AG08395 (cell line): ENCODE results near the gene GASK1A.

Experiments
- DNase-seq: peaks from one replicate; pipeline ENCODE4 v3.0.0; 2012; ENCODE audit warnings: mixed read lengths, low spot score

GASK1A gene

GRCh38 chr3:43013743-43014155 lies 34.6 kb downstream of the GASK1A start:
- DNase-seq = no peak

DNA sequence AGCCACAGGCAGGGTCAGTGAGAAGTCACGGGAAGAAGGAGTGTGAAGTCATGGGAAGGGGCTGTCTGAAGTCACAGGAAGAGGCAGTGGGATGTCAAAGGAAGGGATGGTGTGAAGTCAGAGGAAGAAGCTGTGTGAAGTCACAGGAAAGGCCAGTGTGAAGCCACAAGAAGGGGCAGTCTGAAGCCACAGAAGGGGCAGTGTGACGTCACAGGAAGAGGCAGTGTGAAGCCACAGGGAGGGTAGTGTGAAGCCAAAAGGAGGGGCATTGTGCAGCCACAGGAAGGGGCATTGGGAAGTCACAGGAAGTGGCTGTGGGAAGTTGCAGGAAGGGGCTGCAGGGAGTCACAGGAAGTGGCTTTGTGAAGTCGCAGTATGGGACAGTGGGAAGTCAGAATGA lies 35.1 kb downstream of the GASK1A start:
- no peak for DNase-seq

DNA sequence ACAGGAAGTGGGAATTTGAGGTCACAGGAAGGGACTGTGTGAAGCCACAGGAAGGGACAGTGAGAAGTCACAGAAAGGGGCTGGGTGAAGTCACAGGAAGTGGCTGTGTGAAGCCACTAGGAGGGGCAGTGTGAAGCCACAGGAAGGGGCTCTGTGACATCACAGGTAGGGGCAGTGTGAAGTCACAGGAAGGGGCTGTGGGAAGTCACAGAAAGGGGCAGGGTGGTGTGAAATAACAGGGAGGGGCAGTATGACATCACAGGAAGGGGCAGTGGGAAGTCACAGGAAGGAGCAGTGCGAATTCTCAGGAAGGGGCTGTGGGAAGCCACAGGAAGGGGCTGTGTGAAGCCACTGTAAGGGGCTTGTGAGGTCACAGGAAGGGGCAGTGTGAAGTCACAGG lies 35.8 kb downstream of the GASK1A start:
- DNase-seq = no peak

DNA sequence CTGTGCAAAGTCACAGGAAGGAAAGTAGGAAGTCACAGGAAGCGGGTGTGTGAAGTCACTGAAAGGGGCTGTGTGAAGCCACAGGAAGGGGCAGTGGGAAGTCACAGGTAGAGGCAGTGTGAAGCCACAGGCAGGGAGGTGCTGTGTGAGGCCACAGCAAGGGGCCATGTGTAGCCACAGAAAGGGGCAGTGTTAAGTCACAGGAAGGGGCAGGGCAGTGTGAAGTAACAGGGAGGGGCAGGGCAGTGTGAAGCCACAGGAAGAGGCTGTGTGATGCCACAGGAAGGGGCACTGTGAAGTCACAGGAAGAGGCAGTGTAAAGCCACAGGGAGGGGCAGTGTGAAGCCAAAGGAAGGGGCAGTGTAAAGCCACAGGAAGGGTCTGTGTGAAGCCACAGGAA lies 36.5 kb downstream of the GASK1A start:
- no peak for DNase-seq

DNA sequence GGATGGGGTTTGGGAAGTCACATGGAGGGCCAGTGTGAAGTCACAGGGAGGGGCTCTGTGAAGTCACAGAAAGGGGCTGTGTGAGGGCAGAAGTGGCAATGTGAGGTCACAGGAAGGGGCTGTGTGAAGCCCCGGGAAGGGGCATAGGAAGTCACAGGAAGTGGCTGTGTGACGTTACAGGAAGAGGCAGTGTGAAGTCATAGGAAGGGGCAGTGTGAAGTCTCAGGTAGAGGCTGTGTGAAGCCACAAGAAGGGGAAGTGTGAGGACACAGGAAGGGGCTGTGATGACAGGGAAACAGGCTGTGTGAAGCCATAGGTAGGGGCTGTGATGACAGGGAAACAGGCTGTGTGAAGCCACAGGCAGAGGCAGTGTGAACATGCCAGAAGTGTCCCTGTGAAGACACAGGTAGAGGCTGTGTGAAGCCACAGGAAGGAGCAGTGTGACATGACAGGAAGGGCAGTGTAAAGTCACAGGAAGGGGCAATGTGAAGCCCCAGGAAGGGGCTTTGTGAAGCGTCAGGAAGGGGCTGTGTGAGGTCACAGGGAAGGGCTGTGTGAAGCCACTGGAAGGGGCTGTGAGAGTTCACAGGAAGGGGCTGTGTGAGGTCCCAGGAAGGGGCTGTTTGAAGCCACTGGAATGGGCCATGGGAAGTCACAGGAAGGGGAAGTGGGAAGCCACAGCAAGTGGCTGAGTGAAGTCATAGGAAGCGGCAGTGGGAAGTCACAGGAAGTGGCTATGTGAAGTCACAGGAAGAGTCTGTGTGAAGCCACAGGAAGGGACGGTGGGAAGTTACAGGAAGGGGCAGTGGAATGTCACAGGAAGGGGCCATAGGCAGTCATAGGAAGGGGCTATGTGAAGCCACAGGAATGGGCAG lies 37.1 kb downstream of the GASK1A start:
- no peak for DNase-seq

DNA sequence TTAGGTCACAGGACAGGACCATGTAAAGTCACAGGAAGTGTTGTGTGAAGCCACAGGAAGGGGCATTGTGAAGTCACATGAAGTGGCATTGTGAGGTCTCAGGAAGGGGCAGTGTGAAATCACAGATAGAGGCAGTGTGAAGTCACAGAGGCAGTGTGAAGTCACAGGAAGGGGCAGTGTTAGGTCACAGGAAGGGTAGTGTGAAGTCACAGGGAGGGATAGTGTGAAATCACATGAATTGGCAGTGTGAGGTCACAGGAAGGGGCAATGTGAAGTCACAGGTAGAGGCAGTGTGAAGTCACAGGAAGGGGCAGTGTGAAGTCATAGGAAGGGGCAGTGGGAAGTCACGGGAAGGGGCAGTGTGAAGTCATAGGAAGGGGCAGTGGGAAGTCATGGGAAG lies 37.9 kb downstream of the GASK1A start:
- DNase-seq = no peak

DNA sequence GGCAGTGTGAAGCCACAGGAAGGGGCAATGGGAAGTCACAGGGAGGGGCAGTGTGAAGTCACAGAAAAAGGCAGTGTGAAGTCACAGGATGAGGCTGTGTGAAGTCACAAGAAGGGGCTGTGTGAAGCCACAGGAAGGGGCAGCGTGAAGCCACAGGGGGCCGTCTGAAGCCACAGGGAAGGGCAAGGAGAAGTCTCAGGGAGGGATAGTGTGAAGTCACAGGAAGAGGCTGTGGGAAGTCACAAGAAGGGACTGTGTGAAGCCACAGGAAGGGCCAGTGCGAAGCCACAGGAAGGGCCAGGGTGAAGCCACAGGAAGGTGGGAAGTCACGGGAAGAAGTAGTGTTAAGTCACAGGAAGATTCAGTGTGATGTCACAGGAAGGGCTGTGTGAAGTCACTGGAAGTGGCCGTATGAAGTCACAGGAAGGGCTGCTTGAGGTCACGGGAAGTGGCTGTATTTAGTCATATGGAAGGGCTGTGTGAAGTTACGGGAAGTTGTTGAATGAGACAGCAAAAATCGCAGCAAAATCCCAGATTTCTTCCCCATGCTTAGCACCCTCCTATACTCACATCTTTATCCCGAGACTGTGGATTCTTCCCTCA lies 38.6 kb downstream of the GASK1A start:
- no peak for DNase-seq

DNA sequence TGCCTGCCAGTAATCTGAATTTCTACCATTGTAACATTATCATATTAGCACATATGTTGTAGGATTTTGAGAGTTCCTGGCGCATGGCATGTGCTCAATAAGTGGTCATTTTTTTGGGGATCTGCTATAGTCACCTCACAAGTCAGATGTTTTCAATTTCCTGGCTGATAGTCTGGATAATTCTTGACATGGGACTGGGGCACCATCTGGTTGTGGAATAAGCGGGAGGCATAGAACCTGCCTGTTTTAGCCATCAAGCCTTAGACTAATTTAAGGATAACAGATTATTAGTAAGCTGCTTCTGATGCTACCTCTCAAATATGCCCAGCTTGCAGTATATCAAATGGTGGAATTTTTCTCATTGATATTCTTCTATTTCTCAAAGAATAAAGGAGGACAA lies 39.1 kb downstream of the GASK1A start:
- DNase-seq = no peak

GRCh38 chr3:43019006-43019809 lies 40.1 kb downstream of the GASK1A start:
- peak; percentile 13 for DNase-seq

DNA sequence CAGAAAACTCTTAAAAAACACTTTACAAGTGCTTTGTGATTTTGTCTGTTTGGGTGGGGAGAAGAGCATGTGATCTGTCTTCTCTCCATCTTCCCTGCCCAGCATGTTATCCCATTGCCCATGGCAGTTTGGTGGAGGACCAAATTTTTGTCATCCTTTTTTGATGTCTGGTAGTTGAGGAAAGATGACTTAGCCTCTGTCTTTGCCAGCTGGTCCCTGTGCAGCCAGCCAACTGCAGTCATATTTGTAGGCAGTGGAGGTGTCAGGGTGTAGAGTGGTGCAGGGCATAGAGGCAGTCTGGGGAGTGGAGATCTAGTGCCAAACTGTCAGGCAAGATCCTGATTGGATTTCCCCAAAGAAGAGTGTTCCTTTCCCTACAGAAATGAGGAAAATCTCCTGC lies 40.7 kb downstream of the GASK1A start:
- no peak for DNase-seq

DNA sequence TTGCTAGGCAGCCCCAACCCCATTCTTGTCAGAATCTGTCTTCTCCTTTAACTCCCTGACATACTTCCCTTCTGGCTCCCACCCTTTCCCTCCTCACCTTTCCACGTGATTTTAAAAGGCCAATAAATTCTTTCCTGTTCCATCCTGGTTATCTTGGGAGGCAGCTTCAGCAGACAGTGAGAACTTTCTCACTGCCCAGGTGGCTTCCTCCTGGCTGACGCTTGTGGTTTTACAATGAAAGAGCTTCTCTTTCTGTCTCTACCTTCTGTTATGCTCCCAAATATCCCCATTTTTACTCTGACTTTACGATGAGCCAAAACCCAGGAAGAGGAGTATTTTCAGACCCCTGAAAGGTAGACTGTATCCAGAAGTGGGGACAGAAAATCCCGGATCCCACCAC lies 42.1 kb downstream of the GASK1A start:
- DNase-seq = no peak

DNA sequence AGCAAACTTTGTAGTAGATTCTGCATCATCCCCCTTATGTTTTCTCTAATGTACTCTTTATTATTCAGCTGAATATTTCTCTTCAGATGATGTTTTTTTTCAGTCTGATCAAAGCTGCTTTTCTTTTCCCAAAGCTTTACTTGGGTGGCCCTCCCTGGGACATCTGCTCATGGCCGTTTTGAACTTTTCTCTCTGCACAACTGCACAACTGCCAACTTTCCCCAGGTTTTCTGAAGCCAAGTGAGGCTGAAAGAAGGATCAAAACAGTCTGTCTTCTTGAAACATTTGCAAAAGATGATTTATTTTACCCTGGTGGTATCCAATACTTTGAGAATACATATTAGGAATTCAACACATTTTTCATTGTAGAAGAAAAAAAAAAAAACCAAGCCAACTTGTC lies 43.0 kb downstream of the GASK1A start:
- no peak for DNase-seq

GRCh38 chr3:43023066-43023465 lies 44.0 kb downstream of the GASK1A start:
- no peak for DNase-seq

- DNase-seq = no peak
Observed at GRCh38 chr3:43023746-43024145, 44.6 kb downstream of the GASK1A start.

DNA sequence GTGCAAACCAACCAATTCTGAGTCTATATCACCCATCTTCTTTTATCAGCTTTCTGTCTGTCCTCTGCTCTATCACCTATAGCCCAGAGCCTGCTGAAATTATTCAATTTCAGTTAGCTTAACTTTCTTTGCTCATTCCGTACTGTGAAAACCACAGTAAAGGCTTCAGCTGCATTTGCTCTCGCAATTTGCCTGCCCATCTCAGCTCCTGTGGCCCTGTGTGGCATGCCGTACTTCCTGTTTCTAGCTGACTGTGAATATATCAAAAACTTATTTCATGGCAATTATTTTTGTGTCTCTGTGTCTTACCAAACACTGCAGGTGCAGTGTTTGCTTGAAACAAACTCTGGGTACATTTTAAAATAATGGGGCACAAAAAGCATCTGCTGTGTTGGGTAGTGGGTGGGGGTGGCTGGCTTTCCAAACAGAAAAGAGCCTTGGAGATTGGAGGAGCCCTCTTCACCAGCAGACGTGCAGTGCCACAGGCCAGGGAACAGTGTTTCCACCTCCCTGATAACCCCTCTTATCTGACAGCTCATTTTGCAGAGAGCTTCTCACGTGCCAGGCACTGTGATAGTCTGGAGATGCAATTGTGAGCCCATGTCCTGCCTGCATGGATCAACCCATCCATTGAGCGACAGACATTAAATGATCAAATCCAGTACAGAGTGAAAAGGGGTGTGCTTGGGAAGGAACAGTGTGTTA lies 45.2 kb downstream of the GASK1A start:
- DNase-seq = no peak

DNA sequence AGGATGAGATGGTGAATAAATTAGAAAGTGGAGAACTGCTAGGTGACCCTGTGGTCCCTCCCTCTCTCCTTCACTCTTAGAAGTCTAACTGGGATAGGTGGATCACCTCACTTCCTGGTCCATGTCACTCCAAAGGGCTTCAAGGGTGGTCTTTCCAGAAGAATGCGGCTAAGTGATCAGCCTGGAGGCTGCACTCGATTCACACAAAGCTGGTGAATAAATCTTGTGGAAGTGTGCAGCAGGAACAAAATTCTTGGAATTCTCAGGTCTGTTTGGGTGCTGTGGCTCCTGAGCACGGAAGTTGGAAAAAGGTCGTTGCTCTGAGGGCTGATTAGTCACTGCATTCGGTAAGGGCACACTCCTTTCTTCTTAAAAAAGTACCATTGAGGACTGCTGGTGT lies 46.3 kb downstream of the GASK1A start:
- no peak for DNase-seq

DNA sequence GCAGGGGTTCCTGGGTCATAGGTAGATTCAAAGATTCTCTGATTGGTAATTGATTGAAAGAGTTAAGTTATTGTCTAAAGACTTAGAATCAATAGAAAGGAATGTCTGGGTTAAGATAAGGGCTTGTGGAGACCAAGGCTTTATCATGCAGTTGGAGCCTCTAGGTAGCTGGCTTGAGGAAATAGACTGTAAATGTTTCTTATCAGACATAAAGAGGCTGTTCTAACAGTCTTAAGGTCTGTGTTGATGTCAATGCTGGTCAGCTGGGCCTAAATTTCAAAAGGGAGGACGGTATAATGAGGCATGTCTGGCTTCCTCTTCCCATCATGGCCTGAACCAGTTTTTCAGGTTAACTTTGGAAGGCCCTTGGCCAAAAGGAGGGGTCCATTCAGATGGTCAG lies 48.9 kb downstream of the GASK1A start:
- DNase-seq = no peak

DNA sequence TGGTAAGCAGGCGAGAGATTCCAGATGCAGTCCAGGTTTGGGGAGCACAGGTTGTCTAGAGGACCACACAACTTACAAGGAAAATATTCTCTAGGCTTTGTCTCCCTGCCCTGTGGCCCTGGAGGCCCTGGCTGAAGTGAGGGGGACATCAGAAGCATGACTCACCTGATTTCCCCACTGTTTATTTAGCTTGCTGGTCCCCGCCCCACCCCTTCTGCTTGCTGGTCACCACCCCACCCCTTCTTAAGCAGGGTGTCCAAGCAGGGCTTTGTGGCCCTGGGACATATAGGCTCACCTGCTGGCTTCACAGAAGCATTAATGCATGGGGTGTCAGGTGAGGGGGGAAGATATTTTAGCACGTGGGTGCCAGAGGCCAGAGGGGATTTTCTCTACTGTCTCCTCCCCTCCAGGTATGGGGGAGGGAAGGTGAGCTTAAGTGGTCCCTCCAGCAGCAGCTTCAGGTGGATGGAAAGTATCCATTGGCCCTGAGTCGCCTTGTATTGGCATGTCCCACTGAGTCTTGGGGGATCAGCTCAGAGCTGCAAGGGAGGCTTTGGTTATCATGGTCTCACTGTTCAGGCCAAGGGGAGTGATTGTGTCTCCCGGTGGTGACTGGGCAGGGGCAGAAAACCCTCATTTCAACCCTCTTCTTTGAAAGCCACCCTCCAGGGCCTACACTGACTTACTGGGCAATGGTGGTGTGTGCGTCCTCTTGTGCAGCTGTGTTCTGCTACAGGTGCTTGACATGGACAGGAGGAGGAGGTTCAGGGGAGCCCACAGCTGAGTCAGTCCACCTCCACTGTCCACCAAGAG lies 49.8 kb downstream of the GASK1A start:
- no peak for DNase-seq

DNA sequence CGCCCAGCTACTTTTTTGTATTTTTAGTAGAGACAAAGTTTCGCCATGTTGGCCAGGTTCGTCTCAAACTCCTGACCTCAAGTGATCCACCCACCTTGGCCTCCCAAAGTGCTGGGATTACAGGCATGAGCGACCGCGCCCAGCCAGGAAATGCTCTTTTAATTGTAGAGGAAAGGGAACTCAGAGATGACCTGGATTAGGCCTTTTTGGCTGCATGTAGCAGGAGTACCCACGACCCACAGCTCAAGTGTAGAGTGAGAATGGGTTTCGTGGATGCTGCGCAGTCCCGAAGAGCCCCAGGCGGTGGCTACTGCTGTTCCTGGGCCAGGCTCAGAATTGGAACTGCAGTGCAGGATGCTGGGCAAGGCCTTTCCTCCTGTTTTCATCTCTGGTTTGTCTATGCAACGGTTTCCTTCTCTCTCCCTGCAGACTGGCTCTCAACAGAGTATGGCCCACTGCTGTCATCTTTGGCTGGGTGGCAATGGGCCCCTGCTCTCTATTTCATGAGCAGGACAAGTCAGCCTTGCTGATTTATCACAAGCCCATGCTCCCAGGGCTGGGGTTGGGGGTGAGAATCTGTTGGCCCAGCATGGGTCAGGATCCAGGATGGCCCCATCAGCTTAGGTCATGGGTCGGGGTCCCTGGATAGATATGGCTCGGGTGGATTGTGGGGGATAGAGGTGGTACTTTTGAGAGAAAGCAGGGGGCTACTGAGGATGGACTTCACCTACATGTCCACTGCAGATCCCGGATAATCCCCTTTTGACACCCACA lies 51.2 kb downstream of the GASK1A start:
- DNase-seq = no peak

DNA sequence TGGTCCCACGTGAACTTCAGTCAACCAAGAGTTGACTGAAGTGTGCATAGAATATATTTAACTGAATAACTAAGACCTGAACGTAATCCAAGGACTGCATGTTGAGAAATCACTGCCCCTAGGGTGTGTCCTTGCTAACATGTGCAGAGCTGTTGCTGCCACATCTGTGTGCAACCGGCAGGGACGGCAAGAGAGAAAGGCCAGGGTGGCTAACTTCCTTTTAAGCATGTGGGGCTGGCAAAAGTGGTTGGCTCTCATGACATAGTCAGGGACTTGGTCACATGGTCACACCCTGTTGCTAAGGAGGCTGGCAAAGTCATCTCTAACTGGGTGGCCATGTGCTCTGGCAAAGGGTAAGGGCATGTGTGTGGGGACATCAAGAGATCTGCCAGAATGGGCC lies 52.4 kb downstream of the GASK1A start:
- DNase-seq = no peak
